GM19328 (cell line): ENCODE measurements around the gene HTR3C.
"Not testable (repeated sequence)": the region's sequence is repeated elsewhere in the genome, so short reads cannot be mapped to it uniquely, and the experiment has no call there.

ENCODE experiments used
- ATAC-seq: cut with Tn5 transposase; IDR thresholded peaks from one replicate; pipeline ENCODE4 v1.9.1; 2021; ENCODE audit warnings: mild to moderate bottlenecking, moderate library complexity; ENCODE audit not compliant: unreplicated experiment

The HTR3C gene, protein sequence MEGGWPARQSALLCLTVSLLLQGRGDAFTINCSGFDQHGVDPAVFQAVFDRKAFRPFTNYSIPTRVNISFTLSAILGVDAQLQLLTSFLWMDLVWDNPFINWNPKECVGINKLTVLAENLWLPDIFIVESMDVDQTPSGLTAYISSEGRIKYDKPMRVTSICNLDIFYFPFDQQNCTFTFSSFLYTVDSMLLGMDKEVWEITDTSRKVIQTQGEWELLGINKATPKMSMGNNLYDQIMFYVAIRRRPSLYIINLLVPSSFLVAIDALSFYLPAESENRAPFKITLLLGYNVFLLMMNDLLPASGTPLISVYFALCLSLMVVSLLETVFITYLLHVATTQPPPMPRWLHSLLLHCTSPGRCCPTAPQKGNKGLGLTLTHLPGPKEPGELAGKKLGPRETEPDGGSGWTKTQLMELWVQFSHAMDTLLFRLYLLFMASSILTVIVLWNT

DNA sequence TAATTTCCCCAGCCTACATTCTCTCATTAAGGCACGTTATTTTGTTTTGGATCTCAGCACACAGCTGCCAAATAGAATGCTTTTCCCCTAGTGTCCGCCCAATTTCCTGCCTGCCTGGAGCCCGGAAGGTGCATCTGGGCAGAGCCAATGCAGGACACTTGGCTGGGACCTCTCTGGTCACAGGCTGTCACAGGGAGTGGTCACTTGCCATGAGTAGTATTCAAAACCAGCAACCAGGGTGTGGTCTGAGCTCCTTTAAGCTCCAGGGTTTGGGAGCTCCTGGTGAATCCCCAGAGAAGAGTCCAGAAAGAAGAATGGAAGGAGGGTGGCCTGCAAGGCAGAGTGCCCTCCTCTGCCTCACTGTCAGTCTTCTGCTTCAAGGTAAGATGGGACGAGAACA lies at the start of gene HTR3C:
HTR3C (plus strand) TSS at position 281 of the 400 bp plus-strand sequence; CDS start at position 315, 34 bp downstream.
- ATAC-seq = no peak

DNA sequence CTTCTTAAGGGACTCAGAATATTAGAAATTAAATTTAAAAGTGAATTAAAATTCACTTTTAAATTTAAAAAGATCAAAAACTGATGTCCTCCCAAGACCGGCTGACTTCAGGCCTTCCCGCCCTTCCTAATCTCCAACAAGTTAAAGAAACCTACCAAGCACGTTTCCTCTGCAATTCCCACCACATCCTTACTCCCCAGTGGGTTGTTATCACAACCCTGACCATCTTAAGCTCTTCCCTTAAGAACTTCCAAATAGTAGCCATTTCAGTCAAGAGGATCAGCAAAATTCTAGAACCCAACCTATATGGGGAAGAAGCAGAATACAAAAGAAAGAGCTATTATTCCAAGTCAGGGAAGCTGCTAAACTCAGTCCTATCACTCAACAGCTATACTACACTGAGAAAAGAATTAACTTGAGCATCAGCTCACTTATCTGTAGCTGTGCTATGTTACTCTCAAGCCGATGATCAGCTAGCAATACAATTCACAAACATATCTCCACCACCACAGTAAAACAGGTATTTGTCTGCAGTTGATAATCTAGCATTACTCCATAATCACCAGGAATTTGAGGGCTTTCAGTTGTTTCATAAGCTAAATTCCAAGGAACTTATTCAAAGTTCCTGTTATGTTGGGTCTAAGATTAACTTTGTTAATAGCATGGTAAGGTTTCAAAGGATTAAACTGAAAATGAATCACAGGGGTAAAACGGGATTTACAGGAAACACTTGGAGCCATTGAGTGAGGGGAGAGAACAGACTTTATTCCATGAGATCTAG lies 49.5 kb upstream of the HTR3C start:
- no peak for ATAC-seq

DNA sequence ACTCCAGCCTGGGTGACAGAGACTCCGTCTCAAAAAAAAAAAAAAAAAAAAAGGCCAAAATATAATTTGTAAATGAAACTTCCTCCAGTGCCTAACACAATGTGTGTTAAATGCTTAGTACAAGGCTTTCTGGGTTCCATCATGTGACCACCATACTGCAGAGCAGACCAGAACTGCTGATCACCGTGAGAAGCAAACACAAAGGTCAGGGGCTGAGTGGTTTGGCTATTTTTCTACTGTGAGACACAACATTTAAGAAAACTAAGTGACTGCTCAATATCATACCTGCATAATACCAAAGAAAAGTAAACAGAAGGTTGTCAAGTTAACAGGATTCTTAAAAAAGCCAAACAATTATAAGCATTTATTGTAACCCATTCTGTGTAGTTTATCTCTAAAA lies 48.4 kb upstream of the HTR3C start:
- no peak for ATAC-seq

DNA sequence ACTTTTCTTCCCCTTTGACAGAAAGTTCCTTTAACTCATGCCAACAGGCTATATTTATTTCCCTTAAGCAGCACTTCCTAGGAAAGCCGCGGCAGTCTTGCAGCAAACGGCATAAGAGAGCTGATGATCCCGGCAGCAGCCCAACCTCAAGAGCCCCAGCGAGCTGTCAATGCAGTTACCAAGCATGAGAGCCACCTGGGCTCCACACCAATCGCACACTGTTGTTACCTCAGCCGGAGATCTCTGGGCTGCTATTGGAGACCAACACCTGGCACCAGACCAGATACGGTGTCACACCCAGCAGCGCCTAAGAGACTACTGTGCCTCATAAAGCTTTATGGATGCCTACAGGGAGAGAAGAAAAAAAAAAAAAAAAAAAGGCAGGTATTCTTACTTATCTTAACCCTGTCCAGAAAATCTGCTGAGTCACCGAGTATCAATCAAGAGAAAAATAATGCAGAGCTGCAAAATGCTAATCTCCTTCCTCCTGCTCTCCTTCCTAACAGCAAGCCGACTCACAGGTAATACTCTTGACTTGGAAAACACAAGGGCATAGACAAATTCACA lies 46.8 kb upstream of the HTR3C start:
- no peak for ATAC-seq

DNA sequence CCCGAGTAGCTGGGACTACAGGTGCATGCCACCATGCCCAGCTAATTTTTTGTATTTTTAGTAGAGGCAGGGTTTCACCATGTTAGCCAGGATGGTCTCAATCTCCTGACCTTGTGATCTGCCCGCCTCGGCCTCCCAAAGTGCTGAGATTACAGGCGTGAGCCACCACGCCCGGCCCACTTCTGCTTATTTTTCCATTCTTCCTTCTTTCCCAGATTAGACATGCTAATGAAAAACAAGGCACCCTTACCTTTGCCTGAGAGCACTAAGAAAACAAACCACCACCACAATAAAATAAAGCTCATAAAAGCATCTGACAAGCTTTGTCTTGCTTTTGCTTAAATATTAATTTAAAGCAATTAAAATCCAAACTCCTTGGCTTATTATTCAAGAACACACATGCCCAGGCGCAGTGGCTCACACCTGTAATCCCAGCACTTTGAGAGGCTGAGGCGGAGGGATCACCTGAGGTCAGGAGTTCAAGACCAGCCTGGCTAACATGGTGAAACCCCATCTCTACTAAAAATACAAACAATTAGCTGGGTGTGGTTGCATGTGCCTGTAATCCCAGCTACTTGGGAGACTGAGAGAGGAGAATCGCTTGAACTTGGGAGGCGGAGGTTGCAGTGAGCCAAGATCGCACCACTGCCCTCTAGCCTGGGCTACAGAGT lies 45.6 kb upstream of the HTR3C start:
- ATAC-seq = not testable (repeated sequence)

DNA sequence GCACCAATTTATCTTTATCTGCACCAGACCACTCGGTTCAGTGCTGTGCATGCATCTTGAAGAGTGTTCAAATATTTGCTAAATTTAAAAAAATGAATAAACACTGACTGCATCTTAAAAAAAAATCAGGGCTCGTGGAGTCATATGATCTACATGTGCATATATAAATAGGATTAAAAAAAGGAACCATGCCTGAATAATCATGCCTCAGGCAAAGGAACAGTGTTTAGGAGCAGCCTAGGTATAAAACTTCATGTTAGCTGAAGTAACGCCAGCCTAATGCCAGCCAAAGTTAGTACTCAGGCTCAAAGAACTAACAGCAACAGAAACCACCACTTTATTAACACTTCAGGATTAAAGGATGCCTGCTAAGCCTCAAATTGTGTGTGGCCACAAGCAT lies 44.7 kb upstream of the HTR3C start:
- ATAC-seq = no peak

DNA sequence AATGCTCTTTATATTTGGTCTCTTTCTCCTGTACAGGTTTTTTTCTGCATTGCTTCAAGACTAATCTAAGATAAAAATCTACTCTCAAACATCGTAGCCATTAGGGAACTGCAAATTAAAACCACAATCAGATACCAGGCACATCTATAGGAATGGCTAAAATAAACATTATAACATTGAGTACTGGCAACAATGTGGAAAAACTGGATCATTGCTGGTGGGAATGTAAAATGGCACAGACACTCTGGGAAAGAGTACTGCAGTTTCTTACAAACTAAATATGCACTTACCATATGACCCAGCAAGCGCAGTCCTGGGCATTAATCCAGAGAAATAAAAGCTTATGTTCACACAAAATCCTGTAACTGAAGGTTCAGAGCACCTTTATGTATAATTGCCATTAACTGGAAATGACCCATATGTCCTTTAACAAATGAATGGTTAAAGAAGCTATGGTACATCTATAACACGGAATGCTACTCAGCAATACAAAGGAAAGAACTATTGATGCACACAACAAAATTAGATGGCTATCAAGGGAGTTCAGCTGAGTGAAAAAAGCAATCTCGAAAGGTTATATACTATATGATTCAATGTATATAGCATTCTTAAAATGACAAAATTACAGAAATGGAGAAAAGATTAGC lies 41.5 kb upstream of the HTR3C start:
- no peak for ATAC-seq

DNA sequence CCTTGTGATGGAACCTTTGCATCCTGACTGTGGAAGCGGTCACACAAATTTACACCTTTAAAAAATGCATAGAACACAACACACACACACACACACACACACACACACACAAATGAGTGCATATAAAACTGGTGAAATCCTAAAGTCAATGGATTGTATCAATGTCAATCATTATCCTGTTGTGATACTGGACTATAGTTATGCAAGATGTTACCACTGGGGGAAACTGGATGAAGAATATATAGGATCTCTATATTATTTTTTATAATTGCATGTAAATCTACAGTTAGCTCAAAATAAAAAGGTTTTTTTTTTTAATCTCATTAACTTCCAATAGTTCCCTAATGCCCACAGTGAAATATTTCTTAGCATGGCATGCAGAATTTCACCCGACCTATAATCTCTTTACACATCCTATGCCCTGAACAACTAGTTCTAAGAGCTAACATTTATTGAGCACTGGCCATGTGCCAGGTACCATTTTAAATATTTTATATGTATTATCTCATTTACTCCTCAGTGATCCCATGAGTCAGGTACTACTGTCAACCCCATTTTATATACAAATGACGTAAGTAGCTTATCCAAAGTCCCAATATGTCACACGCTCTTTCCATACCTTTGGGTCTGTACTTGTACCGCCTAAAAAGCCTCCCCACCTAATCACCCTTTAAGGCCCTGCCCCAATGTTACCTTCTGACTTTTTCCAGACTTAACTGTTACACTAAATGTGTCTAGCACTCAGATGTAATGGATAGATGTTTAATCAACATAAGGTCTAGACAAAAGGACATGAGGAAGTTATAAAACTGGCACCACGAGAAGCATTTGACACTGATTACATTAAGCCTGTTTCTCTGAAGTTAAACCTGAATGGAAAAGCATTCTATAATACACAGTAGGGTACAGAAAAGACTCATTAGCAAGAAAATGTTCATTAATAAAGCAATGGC lies 40.6 kb upstream of the HTR3C start:
- ATAC-seq = no peak

DNA sequence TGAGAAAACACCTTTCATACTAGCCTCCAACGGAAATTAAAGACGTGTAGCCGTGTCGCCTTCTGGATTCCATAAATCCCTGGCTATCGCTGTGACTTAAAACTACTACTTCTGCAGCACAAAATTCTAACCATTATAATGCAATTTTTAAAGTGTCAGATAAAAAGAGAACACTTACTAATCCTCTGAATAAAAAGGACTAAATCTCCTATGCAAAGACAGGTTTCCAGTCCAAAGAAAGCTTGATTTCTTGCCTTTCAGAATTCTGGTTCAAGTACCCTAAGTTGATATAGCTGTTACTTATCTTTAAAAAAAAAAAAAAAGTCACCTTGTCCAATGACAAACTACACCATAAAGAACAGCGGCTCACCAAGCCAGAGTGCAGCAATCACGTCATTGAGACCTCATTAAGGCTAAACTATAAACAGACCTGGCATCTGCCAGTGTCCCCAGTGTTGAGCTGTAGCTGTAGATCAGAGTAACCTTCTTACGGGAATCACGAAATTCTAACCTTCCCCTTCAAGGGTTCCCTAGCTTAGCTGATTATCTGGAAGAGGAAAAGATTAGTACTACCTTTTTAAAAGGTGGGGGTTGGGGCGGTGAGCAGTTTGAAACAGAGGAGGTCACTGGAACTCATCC lies 37.3 kb upstream of the HTR3C start:
- ATAC-seq = no peak

DNA sequence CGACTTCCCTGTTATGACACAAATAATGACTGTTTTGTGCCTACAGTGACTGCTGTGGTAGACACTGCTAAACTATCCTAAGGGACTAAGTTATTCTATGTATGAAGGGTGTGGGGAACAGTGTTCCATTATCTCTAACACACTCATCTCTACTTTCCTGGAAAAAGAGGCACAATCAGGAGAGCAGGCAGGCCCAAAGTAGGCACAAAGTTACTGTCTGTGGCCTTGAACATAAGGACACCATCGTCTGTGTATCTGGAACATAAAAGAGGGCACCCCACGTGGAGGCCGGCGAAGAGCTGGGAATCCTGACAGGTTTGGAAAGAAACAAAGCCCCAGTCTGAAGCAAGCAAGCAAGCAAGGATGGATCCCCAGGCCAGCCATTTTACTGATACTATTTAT lies 36.7 kb upstream of the HTR3C start:
- ATAC-seq = no peak

DNA sequence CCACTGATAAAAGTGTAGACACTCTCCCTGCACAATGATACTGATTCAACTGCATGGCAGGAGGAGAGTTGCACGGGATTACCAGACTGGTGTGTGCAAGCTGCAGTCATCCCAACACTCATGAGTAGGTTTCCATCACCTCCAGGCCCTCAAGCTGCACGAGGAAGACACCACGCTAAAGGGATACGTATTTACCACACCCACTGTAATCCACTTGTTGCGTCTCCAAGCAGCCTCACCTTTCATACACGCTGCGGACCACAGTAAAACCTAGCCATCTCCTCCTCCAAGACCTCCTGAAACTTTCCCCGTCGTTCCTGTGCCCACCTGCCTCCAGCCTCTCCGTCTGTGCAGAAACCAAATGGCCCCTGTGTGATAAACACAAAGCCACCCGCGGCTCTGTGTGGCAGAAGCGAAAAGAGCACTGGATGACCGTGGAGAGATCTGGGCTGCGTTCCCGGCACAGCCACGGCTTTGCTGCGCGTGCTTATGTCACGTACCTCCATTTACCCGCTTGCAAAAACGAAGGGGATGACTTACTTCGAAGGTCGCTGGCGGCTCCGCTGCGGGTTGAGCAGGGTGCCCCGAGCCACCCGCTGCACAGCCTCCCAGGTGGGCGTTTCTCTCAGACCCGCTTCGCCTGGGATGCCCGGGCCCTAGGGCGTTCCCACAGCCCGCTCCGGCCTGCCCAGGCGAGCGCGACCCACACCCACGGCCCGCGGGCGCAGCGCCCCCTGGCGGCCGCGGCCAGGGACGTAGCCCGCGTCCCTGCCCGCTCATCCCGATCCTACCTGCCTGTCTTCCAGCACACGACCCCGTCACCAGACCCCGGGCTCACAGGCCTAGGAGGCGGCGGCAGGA lies 35.8 kb upstream of the HTR3C start:
- peak; percentile 62 for ATAC-seq

DNA sequence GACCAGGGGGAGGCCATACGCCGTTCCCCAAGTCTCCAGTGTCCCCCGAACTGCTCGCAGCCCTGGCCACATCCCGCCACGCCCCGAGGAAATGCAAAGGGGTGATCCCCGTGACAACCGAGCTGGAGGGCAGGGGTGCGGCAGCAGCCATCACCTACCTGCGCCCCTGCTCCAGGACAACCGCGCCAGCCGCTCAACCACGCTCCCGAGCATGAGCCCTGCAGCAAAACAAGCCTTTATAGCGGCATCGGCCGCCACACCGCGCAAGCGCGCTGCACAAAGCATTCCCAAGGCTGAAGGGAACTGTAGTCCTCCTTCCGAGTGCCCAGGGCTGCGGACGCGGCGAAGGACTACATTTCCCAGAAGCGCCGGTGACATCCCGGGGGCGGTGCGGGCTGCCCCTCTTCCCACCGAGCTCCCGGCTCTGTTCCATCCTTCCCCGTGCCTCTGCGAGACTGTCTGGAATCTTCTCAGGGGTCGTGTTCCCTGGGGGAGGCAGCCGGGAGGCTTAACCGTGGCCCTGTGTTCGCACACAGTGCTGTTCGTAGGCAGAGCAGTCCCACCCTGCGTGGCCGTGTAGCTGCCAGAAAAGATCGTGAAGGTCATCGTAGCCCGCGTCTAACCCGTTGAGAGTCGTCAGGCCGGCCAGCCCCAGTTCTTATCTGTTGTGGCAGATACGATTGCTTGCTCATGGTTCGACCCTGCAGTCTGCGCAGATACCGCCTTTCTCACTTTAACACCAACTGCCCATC lies 35.0 kb upstream of the HTR3C start, which contains the start of gene ABCC5:
ABCC5 (minus strand) TSS at position 213 of the 752 bp plus-strand sequence. CDS start 3,492 bp downstream, outside the sequence.
- ATAC-seq = peak; percentile 93

DNA sequence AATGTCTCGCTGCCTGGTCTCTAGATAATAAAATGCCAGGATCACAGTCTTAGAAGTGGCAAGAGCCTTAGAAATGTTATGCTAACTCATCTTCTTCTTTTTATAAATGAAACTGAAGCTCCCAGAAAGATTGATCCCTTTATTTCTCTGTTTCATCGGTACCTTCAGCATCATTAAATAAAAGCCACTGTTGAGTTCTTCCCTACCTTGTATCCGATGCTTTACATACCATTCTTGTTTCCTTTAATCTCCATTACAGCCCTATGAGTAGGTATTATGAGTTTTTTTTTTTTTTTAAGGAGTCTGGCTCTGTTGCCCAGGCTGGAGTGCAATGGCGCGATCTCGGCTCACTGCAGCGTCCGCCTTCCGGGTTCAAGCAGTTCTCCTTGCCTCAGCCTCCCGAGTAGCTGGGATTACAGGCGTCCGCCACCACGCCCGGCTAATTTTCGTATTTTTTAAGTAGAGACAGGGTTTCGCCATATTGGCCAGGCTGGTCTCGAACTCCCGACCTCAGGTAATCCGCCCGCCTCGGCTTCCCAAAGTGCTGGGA lies 34.3 kb upstream of the HTR3C start:
- ATAC-seq = no peak

DNA sequence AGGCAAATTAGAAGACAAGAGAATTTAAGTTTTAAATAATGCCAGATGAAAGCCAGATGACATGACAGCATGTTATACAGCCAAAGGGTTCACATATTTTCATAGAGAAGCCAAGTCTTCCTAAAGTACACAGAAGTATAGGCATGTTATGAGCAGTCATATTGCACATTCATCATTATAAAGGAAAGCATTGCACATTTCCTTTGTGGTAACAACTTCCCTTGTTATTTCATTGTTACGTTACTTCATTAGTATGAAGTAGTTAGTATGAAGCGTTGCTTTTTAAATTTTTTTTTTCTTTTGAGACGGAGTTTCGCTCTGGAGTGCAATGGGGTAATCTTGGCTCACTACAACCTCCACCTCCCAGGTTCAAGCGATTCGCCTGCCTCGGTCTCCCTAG lies 30.5 kb upstream of the HTR3C start:
- ATAC-seq = no peak

DNA sequence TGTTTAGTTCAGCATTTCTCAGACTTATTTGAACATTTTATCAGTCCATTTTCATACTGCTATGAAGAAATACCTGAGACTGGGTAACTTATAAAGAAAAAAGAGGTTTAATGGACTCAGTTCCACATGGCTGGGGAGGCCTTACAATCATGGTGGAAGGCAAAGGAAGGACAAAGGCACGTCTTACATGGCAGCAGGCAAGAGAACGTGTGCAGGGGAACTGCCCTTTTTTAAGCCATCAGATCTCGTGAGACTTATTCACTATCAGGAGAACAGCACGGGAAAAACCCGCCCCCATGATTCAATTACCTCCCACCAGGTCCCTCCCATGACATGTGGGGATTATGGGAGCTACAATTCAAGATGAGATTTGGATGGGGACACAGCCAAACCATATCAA lies 27.6 kb upstream of the HTR3C start:
- ATAC-seq = not testable (repeated sequence)

DNA sequence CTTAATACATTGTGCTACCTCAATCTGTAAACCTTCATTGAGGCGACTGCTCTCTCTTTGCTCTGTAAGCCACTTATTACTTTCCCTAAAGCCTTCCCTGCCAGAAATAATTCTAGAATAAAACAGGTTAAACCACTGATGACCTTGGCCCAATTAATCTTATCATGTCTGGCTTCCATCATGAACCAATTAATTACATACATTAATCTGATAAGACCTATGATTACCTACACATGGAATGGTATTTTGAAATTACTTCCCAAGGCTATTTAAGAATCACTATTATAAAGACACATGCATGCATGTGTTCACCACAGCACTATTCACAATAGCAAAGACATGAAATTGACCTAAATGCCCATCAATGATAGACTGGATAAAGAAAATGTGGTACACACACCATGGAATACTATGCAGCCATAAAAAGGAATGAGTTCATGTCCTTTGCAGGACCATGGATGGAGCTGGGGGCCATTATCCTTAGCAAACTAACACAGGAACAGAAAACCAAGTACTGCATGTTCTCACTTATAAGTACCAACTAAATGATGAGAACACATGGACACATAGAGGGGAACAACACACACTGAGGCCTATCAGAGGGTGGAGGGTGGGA lies 24.5 kb upstream of the HTR3C start:
- ATAC-seq = not testable (repeated sequence)

DNA sequence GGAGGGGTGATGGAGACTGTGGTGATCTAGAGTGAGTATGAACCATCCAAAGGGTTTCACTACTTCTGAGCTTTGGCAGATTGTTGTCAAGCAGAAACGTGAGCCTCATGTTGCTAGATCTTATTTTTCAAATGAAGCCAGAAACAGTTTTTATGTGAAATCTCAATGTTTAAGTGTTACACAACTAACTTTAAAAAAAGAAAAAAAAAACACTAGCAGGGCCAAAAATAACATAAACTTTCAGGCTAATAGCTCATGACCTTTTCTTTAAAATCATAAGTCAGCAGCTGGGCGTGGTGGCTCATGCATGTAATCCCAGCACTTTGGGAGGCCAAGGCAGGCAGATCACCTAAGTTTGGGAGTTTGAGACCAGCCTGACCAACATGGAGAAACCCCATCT lies 23.4 kb upstream of the HTR3C start:
- no peak for ATAC-seq
